HEK293T (cell line): ENCODE results near the gene GPBP1.
A peak's percentile ranks its signal among the peaks of the same experiment; 100 is the strongest.

Experiments
- CTCF ChIA-PET: fragments of 350-600 bp; formaldehyde crosslinking; extraction: SDS; loops from one replicate; lab custom pipeline; 2021; ENCODE audit warnings: antibody characterized with exemption, inconsistent platforms; lab: Yijun Ruan, JAX
- POLR2A ChIA-PET: fragments of 350-600 bp; formaldehyde crosslinking; extraction: SDS; loops from one replicate; lab custom pipeline; 2020; ENCODE audit warnings: antibody characterized with exemption, inconsistent platforms; lab: Yijun Ruan, JAX
- DNase-seq: peaks from one replicate; pipeline ENCODE4 v3.0.0; 2012; ENCODE audit warnings: mixed read lengths; ENCODE audit errors: extremely low spot score
- ARNT ChIP-seq: fragments of 450-650 bp; IDR thresholded peaks from 2 replicates; pipeline ENCODE4 v1.6.1; 2017; ENCODE audit warnings: mild to moderate bottlenecking
- BHLHE40 ChIP-seq: fragments of 450-650 bp; IDR thresholded peaks from 2 replicates; pipeline ENCODE4 v1.6.1; 2016; ENCODE audit warnings: mild to moderate bottlenecking, moderate library complexity, borderline replicate concordance
- CTBP1 ChIP-seq: fragments of 450-650 bp; IDR thresholded peaks from 2 replicates; pipeline ENCODE4 v1.6.1; 2016; ENCODE audit warnings: borderline replicate concordance
- ELF4 ChIP-seq: fragments of 450-650 bp; IDR thresholded peaks from 2 replicates; pipeline ENCODE4 v1.6.1; 2017; ENCODE audit warnings: antibody characterized with exemption
- FOXA1 ChIP-seq: fragments of 450-650 bp; IDR thresholded peaks from 2 replicates; pipeline ENCODE4 v1.6.1; 2016; ENCODE audit warnings: mild to moderate bottlenecking
- FOXK2 ChIP-seq: fragments of 450-650 bp; IDR thresholded peaks from 2 replicates; pipeline ENCODE4 v1.6.1; 2016; ENCODE audit warnings: mild to moderate bottlenecking
- FOXM1 ChIP-seq: fragments of 450-650 bp; IDR thresholded peaks from 2 replicates; pipeline ENCODE4 v1.6.1; 2017; ENCODE audit warnings: mild to moderate bottlenecking, borderline replicate concordance
- HDGF ChIP-seq: fragments of 450-650 bp; IDR thresholded peaks from 2 replicates; pipeline ENCODE4 v1.6.1; 2017; ENCODE audit warnings: antibody characterized with exemption, borderline replicate concordance
- L3MBTL2 ChIP-seq: fragments of 450-650 bp; conservative IDR thresholded peaks from 2 replicates; pipeline ENCODE4 v1.6.1; 2016; ENCODE audit warnings: mild to moderate bottlenecking
- LEF1 ChIP-seq: fragments of 450-650 bp; IDR thresholded peaks from 2 replicates; pipeline ENCODE4 v1.6.1; 2017; ENCODE audit warnings: mild to moderate bottlenecking, borderline replicate concordance
- NFRKB ChIP-seq: fragments of 450-650 bp; IDR thresholded peaks from 2 replicates; pipeline ENCODE4 v1.6.1; 2016; ENCODE audit warnings: mild to moderate bottlenecking, moderate library complexity
- SP1 ChIP-seq: fragments of 450-650 bp; IDR thresholded peaks from 2 replicates; pipeline ENCODE4 v1.6.1; 2017
- SUZ12 ChIP-seq: fragments of 450-650 bp; IDR thresholded peaks from 2 replicates; pipeline ENCODE4 v1.6.1; 2016; ENCODE audit warnings: mild to moderate bottlenecking
- TARDBP ChIP-seq: fragments of 450-650 bp; IDR thresholded peaks from 2 replicates; pipeline ENCODE4 v1.6.1; 2016
- ZNF384 ChIP-seq: fragments of 450-650 bp; IDR thresholded peaks from 2 replicates; pipeline ENCODE4 v1.6.1; 2016
- TF ChIP-seq, protein P1 (sequence below): fragments of 450-650 bp; IDR thresholded peaks from 2 replicates; pipeline ENCODE4 v1.6.1; 2016

Gene GPBP1

DNA sequence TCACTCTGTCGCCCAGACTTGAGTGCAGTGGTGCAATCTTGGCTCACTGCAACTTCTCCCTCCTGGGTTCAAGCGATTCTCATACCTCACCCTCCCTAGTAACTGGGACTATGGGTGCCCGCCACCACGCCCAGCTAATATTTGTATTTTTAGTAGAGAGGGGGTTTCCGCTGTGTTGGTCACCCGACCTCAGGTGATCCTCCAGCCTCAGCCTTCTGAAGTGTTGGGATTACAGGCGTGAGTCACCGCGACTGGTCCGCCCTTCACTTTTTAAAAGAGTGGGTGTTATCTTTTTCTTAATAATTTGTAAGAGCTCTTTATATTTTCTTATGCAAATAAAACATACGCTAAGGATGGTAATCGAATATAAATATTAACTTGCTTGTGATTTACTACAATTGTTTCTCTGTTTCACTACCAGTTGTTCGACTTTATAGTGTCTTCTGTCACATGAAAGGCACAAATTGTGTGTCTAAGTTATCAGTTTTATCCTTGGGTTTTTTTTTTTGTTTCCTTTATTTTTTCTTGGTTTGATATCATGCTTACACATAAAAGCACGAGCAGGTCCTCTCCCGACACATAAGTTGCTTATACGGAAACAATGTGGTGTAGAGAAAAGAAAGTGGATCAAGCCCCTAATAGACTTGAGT is 1.9 kb upstream of the GPBP1 start:
- no peak for DNase-seq
- ChIA-PET POLR2A (no interaction called here), CTCF (no interaction called here)
- TF ChIP-seq LEF1 (no peak), ARNT (no peak), SUZ12 (no peak), ZNF384 (no peak), FOXK2 (no peak), HDGF (no peak), L3MBTL2 (no peak), FOXA1 (no peak), ELF4 (no peak), NFRKB (no peak), SP1 (no peak), TARDBP (no peak), FOXM1 (no peak), BHLHE40 (no peak), CTBP1 (no peak)
- TF ChIP-seq, protein P1, sequence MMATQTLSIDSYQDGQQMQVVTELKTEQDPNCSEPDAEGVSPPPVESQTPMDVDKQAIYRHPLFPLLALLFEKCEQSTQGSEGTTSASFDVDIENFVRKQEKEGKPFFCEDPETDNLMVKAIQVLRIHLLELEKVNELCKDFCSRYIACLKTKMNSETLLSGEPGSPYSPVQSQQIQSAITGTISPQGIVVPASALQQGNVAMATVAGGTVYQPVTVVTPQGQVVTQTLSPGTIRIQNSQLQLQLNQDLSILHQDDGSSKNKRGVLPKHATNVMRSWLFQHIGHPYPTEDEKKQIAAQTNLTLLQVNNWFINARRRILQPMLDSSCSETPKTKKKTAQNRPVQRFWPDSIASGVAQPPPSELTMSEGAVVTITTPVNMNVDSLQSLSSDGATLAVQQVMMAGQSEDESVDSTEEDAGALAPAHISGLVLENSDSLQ, result no peak

DNA sequence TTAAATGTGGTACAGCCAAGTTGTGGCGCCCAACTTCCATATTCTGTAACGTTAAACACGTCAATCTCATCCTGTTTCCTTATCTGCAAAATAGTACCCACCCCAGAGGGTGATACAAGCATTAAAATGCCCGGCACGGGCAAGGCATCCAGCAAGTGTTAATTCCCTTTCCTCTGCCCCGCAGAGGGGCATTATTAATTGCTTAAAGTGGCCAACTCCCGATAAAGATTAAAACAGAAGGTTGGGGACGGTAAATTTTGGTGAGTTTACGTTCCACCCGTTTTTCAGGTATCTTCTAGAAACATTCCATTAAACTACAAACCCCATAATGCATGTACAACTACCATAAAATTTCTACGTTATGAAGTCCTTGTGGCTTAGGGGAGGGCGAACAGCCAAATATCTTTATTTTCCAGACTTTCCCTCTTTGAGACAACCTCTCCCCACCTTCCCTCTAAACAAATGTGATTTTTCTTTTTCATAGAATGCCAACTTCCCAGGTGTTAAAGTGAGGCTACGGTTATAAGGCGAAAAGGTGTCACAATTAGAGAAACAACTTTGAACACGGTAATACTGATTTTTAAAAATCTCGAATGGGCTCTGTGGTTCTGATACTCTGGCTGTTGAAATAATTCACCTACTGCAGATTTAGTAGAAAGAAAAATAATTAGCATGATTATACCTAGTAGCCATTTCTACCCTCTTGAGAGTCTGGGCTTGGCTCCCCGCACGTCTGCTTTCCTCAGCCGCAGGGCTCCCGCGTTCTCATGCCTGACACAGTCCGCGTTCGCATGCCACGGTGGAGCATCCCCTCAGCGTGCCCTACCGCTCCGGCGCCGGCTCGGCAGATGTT is 1.2 kb upstream of the GPBP1 start:
- ChIA-PET POLR2A (interaction anchor here (1.4 kb wide), 2 partner anchors 222 to 263 kb away, joined by 3 to 8 read pairs; partner anchors contain the start of gene SETD9), CTCF (no interaction called here)
- TF ChIP-seq BHLHE40, result no peak
- TF ChIP-seq, protein P1, result 0 out of 2 replicates have a peak, but pooled peaks have one; percentile 39
- DNase-seq, result no peak

DNA sequence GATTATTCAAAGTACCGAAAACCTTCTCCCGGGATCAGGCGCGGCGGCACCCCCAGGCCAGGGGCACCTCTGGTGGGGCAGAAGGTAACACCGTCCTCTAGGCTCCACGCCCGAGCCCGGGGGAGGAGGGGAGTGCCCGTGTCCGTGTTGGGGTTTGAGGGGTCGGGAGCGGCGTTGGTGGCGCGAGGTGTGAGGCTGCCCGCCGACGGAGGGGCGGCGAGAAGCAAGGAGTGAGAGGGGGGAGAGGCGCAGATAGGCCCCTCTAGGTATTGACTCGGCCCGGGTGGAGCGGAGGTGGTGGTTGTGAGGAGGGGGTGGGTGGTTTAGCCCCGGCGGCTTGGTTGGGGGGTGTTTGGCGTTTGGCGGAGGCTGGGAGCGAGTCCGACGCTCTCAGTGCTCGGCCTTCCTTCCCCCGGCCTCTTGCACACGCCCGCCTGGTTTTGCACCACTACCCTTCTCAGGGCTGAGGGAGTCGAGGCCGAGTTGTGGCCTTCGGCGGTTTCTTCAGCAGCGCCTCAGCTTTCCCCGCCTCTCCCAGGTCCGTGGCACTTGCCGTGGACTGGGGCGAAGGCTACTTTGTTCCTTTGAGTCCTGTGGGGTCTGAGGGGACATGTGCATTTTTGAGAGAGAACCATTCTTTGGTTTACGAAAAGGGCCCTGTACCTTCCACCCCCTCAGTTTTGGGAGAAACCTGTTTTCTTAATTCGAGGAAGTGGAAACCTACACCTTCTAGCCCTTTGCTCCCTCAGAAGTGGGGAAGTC is 450 bp downstream of the GPBP1 start:
- no peak for DNase-seq
- TF ChIP-seq LEF1, result no peak
- no peak for TF ChIP-seq FOXA1
- peak; percentile 84 for TF ChIP-seq L3MBTL2
- TF ChIP-seq NFRKB, result peak; percentile 83
- POLR2A ChIA-PET, result interaction anchor here (0.6 to 1.4 kb wide), 3 partner anchors 223 to 1218 kb away, joined by 3 to 8 read pairs (median 3); partner anchors contain the start of gene SETD9
- CTCF ChIA-PET, result no interaction called here

DNA sequence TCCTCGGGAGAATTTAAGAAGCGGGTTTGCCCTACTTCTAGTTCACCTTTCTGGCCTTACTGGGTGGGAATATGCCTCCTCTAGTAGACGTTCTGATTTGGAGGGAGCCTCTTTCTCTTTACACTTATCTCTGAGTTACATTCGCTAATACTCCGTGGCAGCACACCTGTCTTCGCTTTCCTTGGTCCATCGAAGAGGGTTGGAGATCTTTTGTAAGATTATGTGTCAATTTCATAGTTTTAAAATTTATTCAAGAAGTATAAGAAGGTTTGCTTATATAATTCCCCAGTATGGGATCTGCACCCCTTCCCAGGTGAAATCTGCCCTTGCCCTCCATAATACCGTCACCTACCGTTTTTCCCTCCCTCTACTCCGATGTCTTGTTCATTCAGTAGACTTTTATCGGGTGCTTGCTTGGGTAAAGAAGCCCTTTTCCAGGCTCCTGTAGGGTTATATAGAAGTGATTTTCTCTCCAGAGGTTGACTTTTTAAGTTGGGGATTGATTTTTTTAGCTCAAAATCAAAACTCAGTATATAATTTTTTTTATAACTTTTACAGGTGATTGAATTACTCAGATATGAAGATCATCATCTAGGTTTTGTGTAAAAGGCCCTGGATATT is 1.1 kb downstream of the GPBP1 start:
- ChIA-PET CTCF (no interaction called here), POLR2A (no interaction called here)
- TF ChIP-seq TARDBP, result no peak
- no peak for TF ChIP-seq FOXK2
- no peak for TF ChIP-seq CTBP1
- no peak for TF ChIP-seq FOXA1
- no peak for TF ChIP-seq BHLHE40
- TF ChIP-seq HDGF, result no peak
- TF ChIP-seq NFRKB, result no peak
- DNase-seq, result no peak

- ChIA-PET POLR2A (interaction anchor here (1.0 kb wide), 1 partner anchor 266 kb away, joined by 6 read pairs; the partner anchor contains the start of gene SETD9), CTCF (no interaction called here)
- TF ChIP-seq FOXA1 (no peak), ELF4 (no peak), SP1 (no peak)
- DNase-seq, result no peak
Observed at GRCh38 chr5:57175551-57176309, 1.9 kb downstream of the GPBP1 start.

GRCh38 chr5:57176350-57176857 is 2.5 kb downstream of the GPBP1 start:
- CTCF ChIA-PET, result no interaction called here
- POLR2A ChIA-PET, result interaction anchor here (1.0 kb wide), 1 partner anchor 267 kb away, joined by 6 read pairs; the partner anchor contains the start of gene SETD9
- DNase-seq, result no peak
- TF ChIP-seq LEF1 (no peak), ELF4 (no peak), BHLHE40 (no peak), ZNF384 (no peak), L3MBTL2 (no peak)
